Mucosa of descending colon (tissue), 3 donors: ENCODE data around the gene RMDN2. TPM values are rescaled to one million over a fixed set of nuclear protein-coding genes. Genes with fewer than 3 reads are reported as not detected.

Experiments
- ATAC-seq: fragments of 200-7000 bp; cut with Tn5 transposase; one replicate; pipeline ENCODE4 v1.9.1; 2020; ENCODE audit warnings: mild to moderate bottlenecking, moderate library complexity
- DNase-seq, 3 donors: peaks; one replicate each; pipeline ENCODE4 v3.0.0-alpha.2; 2020
- H3K36me3 ChIP-seq: fragments of 200-600 bp; one replicate; pipeline ENCODE4 v1.8.0; 2021; ENCODE audit warnings: low read depth, mild to moderate bottlenecking
- H3K4me1 ChIP-seq: fragments of 200-600 bp; one replicate; pipeline ENCODE4 v1.8.0; 2021; ENCODE audit warnings: low read depth, mild to moderate bottlenecking
- H3K4me3 ChIP-seq: fragments of 200-600 bp; one replicate; pipeline ENCODE4 v1.8.0; 2021; ENCODE audit warnings: mild to moderate bottlenecking
- H3K9me3 ChIP-seq: fragments of 200-600 bp; one replicate; pipeline ENCODE4 v1.8.0; 2021; ENCODE audit warnings: mild to moderate bottlenecking
- CTCF ChIP-seq: fragments of 200-600 bp; IDR thresholded peaks from one replicate; pipeline ENCODE4 v1.8.0; 2022; ENCODE audit warnings: antibody characterized with exemption, mild to moderate bottlenecking
- intact Hi-C, 2 donors: fragments of 100-400 bp; cut with DNase I in 1 of 2; cut with micrococcal nuclease in 1 of 2; formaldehyde crosslinking; loops; one replicate each; pipeline versions ENCODE4 v1.11.0 to v1.11.1; 2022; cut with DNase I, micrococcal nuclease
- total RNA-seq, 3 donors: library from RNA; stranded (reverse); fragmentation: NEBNext Ultra II Directional in 2 of 3; extraction: Animal tissue kit (Norgen Biotek cat#: 25700) in 2 of 3; gene quantifications; one replicate each; pipeline versions ENCODE4 v1.2.1 to v1.2.4, GENCODE V29; 2021 to 2023
- donor health status: DM: no; HTN: no; CAD: no; lungs with moderate emphysema.
- donor health status: DM: no; HTN: no; CAD: no.
- donor health status: DM: no; HTN: yes; CAD: no.

The RMDN2 gene
- total RNA-seq, 3 donors from 2014 or later = 22.8 to 46.2 (median 28.5) TPM

GRCh38 chr2:38065502-38066135 lies 140.5 kb downstream of the RMDN2 start:
- no peak overlapping the region for H3K4me3 ChIP-seq
- no peak for TF ChIP-seq CTCF
- ATAC-seq (no peak), DNase-seq (no peak)
- intact Hi-C loops = no loop called here
- H3K36me3 ChIP-seq = no peaks in the 10 kb centered on the region
- H3K9me3 ChIP-seq = no peaks in the 10 kb centered on the region
- no peaks in the 10 kb centered on the region for H3K4me1 ChIP-seq

- DNase-seq (no peak), ATAC-seq (no peak)
- intact Hi-C loops = no loop called here
- no peaks in the 10 kb centered on the region for H3K36me3 ChIP-seq
- no peak for TF ChIP-seq CTCF
- H3K9me3 ChIP-seq = no peaks in the 10 kb centered on the region
- no peaks in the 10 kb centered on the region for H3K4me1 ChIP-seq
- H3K4me3 ChIP-seq = no peak overlapping the region
Measured at GRCh38 chr2:38066421-38067115, 141.5 kb downstream of the RMDN2 start.

Other genes starting within 250 kb of the RMDN2 start
- 10 to 100 TPM in 2 of 3 donors, 1 to 10 TPM in 1; 1.6 to 15.0 (median 13.8) TPM for gene CYP1B1, start 150.9 kb downstream of the RMDN2 start, total RNA-seq